GOT3 (cell line): Measurements from ENCODE around the gene SPOUT1.
A peak's percentile ranks its signal among the peaks of the same experiment; 100 is the strongest.
"Not testable (repeated sequence)": the region's sequence is repeated elsewhere in the genome, so short reads cannot be mapped to it uniquely, and the experiment has no call there.

Experiments used
- DNase-seq: peaks from one replicate; lab custom pipeline; 2025; ENCODE audit warnings: mixed read lengths; lab: John Stamatoyannopoulos, UW

The SPOUT1 gene, protein sequence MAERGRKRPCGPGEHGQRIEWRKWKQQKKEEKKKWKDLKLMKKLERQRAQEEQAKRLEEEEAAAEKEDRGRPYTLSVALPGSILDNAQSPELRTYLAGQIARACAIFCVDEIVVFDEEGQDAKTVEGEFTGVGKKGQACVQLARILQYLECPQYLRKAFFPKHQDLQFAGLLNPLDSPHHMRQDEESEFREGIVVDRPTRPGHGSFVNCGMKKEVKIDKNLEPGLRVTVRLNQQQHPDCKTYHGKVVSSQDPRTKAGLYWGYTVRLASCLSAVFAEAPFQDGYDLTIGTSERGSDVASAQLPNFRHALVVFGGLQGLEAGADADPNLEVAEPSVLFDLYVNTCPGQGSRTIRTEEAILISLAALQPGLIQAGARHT

DNA sequence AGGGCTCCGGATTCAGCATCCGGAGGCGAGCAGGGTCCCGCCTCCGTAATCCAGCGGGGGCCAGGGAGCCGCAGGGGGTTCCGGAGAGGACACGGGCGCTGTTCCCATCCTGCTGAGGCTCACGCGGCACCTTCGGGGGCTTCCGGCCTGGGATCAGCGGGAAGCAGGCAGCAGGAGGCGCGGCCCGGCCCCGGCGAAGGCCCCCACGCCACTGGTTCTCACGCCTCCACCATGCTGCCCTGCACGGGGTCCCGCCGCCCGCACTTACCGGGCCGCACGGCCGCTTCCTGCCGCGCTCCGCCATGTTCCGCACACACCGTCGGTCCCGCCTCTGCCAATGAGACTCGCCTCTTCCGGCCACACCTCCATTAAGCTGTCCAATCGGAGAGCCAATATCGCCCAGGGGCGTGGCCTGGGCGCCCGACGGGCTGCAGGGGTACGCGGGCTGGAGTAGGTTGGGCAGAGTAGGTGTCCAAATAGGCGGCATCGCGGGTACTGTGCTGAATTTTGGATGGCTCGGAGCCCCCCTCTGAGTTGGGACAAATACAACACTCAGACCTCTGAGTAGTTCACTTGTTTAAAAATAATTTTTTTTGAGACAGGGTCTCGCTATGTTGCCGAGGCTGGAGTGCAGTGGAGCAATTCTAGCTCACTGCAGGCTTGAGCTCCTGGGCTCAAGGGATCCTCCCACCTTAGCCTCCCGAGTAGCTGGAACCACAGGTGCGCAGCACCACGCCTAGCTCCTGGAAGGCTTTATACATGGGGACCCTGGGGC is at the start of gene SPOUT1:
SPOUT1 (minus strand) TSS at position 318 of the 775 bp plus-strand sequence; CDS start at position 304, 14 bp downstream.
- peak; percentile 47 for DNase-seq

GRCh38 chr9:128877852-128878251 is 48.3 kb upstream of the SPOUT1 start:
- DNase-seq, result no peak

DNA sequence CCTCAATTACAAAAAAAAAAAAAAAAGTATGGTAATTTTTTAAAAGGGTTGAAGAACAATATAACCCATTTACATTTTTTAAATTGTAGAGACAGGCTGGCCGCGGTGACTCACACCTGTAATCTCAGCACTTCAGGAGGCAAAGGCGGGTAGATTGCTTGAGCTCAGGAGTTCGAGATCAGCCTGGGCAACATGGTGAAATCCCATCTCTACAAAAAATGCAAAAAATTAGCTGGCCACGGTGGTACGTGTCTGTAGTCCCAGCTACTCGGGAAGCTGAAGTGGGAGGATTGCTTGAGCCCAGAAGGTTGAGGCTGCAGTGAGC is 41.3 kb upstream of the SPOUT1 start:
- DNase-seq, result not testable (repeated sequence)

GRCh38 chr9:128870128-128870940 is 40.7 kb upstream of the SPOUT1 start:
- no peak for DNase-seq

DNA sequence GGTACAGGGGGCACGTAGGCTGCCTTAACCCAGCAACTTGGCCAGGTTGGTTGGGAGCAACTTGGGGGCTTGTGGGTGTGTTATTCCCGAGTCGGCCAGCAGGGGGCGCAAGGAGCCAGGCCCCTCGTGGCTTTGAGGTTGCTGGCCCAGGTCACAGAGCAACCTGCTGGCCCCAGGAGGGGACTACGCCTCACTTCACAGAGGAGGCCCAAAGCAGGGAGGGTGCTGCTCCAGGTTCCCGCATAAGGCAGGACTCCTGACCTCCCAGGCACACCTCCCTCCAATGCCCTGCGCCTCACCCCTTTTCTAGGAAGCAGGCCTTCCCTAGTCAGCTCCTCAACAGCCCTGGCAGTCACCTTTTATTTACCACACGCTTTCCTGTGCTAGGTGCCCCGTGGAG is 34.1 kb upstream of the SPOUT1 start:
- no peak for DNase-seq

DNA sequence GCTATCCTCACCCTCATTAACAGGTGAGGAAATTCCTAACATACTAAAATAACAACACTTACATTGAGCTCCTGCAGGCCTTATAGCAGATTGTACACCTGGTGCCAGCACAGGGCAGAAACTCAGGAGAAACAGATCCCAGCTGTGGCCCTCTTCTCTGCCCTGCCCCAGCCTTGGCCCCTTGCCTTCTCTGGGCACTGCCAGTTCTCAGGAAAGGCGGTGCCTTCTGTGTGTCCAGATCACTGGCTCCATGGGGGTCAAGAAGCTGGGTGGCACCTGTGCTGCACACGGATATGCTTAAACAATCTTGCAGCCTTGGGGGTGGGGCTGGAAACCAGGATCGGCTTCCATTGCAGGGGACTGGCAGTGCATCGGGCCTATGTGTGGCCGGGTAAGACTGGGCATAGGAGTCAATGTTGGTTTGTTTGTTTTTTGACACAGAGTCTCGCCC is 32.8 kb upstream of the SPOUT1 start:
- DNase-seq, result no peak

- no peak for DNase-seq
These were observed 31.9 kb upstream of the SPOUT1 start for GRCh38 chr9:128861501-128861900.

- no peak for DNase-seq
These were observed 31.3 kb upstream of the SPOUT1 start for GRCh38 chr9:128860937-128861336.

- DNase-seq, result not testable (repeated sequence)
These were observed 28.9 kb upstream of the SPOUT1 start for GRCh38 chr9:128858476-128858875.

DNA sequence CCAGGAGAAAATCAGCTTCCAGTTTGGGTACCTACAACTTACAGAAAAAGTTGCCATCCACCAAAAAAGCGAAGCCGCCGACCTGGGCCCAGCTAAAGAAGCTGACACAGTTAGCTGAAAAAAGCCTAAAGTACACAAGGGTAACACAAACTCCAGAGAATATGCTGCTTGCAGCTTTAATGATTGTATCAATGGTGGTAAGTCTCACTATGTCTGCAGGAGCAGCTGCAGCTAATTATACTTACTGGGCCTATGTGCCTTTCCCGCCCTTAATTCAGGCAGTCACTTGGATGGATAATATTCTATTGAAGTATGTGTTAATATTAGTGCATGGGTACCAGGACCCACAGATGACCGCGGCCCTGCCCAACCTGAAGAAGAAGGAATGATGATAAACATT is 24.9 kb upstream of the SPOUT1 start:
- DNase-seq, result not testable (repeated sequence)

DNA sequence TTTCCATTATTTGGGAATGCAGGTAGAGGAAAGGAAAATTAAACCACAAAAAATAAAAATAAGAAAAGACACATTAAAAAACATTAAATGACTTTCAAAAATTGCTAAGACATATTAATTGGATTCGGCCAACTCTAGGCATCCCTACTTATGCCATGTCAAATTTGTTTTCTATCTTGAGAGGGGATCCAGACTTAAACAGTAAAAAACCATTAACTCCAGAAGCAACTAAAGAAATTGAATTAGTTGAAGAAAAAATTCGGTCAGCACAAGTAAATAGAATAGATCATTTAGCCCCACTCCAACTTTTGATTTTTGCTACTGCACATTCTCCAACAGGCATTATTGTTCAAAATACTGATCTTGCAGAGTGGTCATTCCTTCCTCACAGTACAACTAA is 23.1 kb upstream of the SPOUT1 start:
- not testable (repeated sequence) for DNase-seq

DNA sequence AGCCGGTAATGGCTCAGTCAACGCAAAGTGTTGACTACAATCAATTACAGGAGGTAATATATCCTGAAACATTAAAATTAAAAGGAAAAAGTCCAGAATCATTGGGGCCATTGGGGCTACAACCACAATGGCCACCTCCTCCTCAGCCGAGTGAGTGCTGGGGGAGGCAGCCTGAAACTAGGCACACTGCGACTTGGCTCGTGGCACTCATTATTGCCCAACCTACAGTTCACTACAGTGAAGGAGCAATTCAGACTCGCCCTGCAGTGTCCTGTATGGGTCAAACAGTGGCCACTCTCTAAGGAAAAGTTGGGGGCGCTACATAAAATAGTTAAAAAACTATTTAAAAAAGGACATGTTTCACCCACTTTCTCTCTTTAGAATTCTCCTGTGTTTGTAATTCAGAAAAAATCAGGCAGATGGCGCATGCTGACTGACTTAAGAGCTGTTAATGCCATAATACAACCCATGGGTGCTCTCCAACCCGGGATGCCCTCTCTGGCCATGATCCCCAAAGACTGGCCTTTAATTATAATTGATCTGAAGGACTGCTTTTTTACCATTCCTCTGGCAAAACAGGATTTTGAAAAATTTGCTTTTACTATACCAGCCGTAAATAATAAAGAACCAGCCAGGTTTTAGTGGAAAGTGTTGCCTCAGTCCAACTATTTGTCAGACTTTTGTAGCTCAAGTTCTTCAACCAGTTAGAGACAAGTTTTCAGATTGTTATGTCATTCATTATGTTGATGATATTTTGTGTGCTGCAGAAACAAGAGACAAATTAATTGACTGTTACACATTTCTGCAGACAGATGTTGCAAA is 22.4 kb upstream of the SPOUT1 start:
- DNase-seq, result not testable (repeated sequence)

DNA sequence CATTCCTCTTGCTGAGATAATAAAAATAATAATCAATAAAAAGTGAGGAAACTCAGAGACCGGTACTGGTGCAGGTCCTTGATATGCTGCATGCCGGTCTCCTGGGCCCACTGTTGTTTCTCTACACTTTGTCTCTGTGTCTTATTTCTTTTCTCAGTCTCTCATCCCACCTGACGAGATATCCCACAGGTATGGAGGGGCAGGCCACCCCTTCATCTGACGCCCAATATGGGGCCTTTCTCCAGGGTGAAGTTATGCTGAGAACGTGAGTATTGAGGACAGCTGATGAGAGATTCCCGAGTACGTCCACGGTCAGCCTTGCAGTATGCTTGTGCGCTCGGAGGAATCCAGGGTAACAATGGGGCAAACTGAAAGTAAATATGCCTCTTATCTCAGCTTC is 21.4 kb upstream of the SPOUT1 start:
- DNase-seq, result not testable (repeated sequence)

- DNase-seq, result no peak
These were observed 18.2 kb upstream of the SPOUT1 start for GRCh38 chr9:128847803-128848202.

- no peak for DNase-seq
These were observed 17.1 kb upstream of the SPOUT1 start for GRCh38 chr9:128846680-128847030.

DNA sequence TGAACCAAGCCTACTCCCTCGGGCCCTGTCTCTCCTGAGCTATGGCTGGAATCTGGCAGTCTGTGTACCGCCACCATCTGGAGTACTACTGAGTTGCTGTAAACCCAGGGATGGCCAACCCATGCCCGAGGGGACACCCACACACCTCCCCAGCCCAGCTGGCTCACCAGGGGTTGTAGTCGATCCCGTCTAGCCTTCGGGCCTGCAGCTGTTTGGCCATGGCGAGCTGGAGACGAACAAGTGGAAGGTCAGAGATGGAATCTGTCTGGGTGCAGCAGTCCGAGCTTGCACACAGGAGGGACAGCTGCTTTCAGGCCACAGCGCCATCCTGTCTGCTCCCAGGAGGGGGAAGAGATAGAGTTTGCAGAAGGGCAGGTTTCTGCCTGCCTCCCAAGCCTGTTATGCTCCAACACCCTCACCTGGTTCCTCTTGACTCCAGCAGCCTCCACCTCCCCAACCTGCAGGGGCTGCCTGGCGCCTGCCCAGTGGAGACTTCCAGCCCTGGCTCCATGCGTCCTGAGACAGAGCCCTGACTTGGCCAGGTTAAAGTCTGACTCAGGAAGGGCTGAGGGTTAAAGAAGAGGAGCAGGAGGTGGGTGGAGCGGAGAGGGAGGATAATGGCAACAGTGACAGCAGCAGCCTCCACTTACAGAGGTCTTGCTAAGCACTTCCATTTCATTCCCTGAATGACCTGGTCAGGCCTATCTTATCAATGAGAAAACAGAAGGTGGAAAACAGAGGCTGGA is 15.8 kb upstream of the SPOUT1 start:
- no peak for DNase-seq

- not testable (repeated sequence) for DNase-seq
These were observed 13.6 kb upstream of the SPOUT1 start for GRCh38 chr9:128843171-128843570.

DNA sequence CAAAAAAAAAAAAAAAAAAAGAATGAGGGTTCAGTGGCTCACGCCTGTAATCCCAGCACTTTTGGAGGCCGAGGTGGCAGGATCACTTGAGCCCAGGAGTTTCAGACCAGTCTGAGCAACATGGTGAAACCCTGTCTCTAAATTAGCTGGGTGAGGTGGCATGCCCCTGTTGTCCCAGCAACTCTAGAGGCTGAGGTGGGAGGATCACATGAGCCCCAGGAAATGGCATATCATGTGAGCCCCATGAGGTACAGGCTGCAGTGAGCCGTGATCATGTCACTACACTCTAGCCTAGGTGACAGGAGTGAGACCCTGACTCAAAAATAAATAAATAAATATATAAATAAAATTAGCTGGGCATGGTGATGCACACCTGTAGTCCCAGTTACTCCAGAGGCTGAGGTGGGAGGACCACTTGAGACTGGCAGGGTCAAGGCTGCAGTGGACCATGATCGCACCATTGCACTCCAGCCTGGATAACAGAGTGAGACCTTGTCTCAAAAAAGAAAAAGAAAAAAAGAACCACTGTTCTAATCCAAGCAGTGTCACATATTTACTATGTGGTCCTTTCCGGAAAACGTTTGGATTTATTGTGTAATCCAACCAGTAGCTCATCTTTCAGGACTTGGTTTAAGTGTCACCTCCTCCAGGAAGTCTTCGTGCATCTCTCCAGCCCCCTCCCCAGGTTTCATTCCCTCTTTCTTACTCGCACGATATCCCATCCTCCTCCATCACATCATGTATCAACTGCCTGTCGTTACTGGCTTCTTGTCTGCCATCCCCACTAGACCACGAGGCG is 12.3 kb upstream of the SPOUT1 start:
- no peak for DNase-seq

DNA sequence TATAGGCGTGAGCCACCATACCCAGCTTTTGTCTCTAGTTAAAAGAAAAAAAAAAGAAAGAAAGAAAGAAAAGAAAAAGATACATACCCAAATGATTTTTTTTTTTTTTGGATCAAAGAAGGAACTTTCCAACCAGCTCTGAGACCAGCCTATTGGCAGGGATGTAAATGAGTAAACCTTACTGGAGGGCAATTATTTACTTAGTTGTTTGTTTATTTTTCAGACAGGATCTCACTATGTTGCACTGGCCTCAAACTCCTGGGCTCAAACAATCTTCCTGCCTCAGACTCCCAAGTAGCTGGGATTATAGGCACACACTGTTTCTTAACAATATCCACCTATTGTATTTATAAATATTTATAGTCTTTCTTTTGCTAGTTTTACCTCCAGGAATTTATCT is 10.9 kb upstream of the SPOUT1 start:
- no peak for DNase-seq

- no peak for DNase-seq
These were observed 8.7 kb upstream of the SPOUT1 start for GRCh38 chr9:128838338-128838737.
